HG03064 (cell line): ENCODE measurements around the gene C1QL1.

Experiments used
- ATAC-seq: cut with Tn5 transposase; IDR thresholded peaks from one replicate; pipeline ENCODE4 v1.9.1; 2021; ENCODE audit warnings: low read depth; ENCODE audit not compliant: unreplicated experiment

The C1QL1 gene

GRCh38 chr17:44915862-44916780 is 52.0 kb downstream of the C1QL1 start:
- no peak for ATAC-seq

GRCh38 chr17:44915321-44915726 is 52.8 kb downstream of the C1QL1 start, which contains the start of gene GFAP:
Gene GFAP, minus strand, starts transcription at chr17:44915500. Its CDS starts 14 bp downstream, at chr17:44915486.
- ATAC-seq: no peak

- no peak for ATAC-seq
Measured at GRCh38 chr17:44914698-44915271, 53.3 kb downstream of the C1QL1 start.

- no peak for ATAC-seq
Measured at GRCh38 chr17:44914148-44914547, 54.0 kb downstream of the C1QL1 start.

- no peak for ATAC-seq
Measured at GRCh38 chr17:44913676-44914075, 54.4 kb downstream of the C1QL1 start.

- no peak for ATAC-seq
Measured at GRCh38 chr17:44912763-44913544, 55.1 kb downstream of the C1QL1 start.

- ATAC-seq: no peak
Measured at GRCh38 chr17:44911133-44912001, 56.7 kb downstream of the C1QL1 start.

GRCh38 chr17:44910231-44911106 is 57.6 kb downstream of the C1QL1 start:
- ATAC-seq: no peak
